H9 (cell line): ENCODE results near the gene SBF1. TPM values are rescaled to one million over a fixed set of nuclear protein-coding genes. Genes with fewer than 3 reads are reported as not detected.
A peak's percentile ranks its signal among the peaks of the same experiment; 100 is the strongest.

ENCODE experiments used
- DNase-seq: peaks from one replicate; pipeline ENCODE4 v3.0.0-alpha.2; 2017
- H2AFZ ChIP-seq: one replicate; pipeline ENCODE4 v1.6.1; 2013; ENCODE audit warnings: mild to moderate bottlenecking, low read length, control low read depth, moderate library complexity
- H2AK5ac ChIP-seq: 2 replicates; pipeline ENCODE4 v1.6.1; 2013; ENCODE audit warnings: low read length, control low read depth, mixed read lengths; ENCODE audit not compliant: insufficient read length
- H2BK120ac ChIP-seq: one replicate; pipeline ENCODE4 v1.6.1; 2013; ENCODE audit warnings: low read depth, mild to moderate bottlenecking, low read length, control low read depth, inconsistent platforms; ENCODE audit not compliant: poor library complexity, severe bottlenecking
- H2BK12ac ChIP-seq: 2 replicates; pipeline ENCODE4 v1.6.1; 2013; ENCODE audit warnings: low read length, control low read depth, mixed read lengths, low read depth; ENCODE audit not compliant: insufficient read length
- H2BK15ac ChIP-seq: 2 replicates; pipeline ENCODE4 v1.6.1; 2013; ENCODE audit warnings: low read depth, low read length, control low read depth
- H2BK20ac ChIP-seq: one replicate; pipeline ENCODE4 v1.6.1; 2013; ENCODE audit warnings: low read depth, mild to moderate bottlenecking, low read length, control low read depth, inconsistent platforms; ENCODE audit not compliant: poor library complexity, severe bottlenecking
- H2BK5ac ChIP-seq: 2 replicates; pipeline ENCODE4 v1.6.1; 2013; ENCODE audit warnings: low read length, control low read depth, mixed read lengths; ENCODE audit not compliant: insufficient read length
- H3K14ac ChIP-seq: 2 replicates; pipeline ENCODE4 v1.6.1; 2013; ENCODE audit warnings: low read length, control low read depth; ENCODE audit not compliant: insufficient read depth
- H3K18ac ChIP-seq: 2 replicates; pipeline ENCODE4 v1.6.1; 2013; ENCODE audit warnings: low read depth, mild to moderate bottlenecking, mixed read lengths, low read length, control low read depth; ENCODE audit not compliant: insufficient read length
- H3K23ac ChIP-seq: 2 replicates; pipeline ENCODE4 v1.6.1; 2013; ENCODE audit warnings: low read length, control low read depth, mixed read lengths, low read depth; ENCODE audit not compliant: insufficient read length
- H3K23me2 ChIP-seq: 2 replicates; pipeline ENCODE4 v1.6.1; 2013; ENCODE audit warnings: low read depth, mild to moderate bottlenecking, mixed read lengths, low read length, control low read depth; ENCODE audit not compliant: insufficient read length, poor library complexity, severe bottlenecking
- H3K27ac ChIP-seq: 2 replicates; pipeline ENCODE4 v1.5.1; 2013; ENCODE audit warnings: low read length, control low read depth, mixed read lengths, low read depth; ENCODE audit not compliant: insufficient read length
- H3K27me3 ChIP-seq: 2 replicates; pipeline ENCODE4 v1.6.1; 2013; ENCODE audit warnings: low read length, control low read depth, inconsistent platforms; ENCODE audit not compliant: insufficient read depth
- H3K4ac ChIP-seq: 2 replicates; pipeline ENCODE4 v1.6.1; 2013; ENCODE audit warnings: low read depth, mild to moderate bottlenecking, control low read depth, inconsistent platforms, low read length, moderate library complexity
- H3K4me1 ChIP-seq: 2 replicates; pipeline ENCODE4 v1.6.1; 2013; ENCODE audit warnings: low read length, control low read depth, inconsistent platforms; ENCODE audit not compliant: insufficient read depth
- H3K4me2 ChIP-seq: 2 replicates; pipeline ENCODE4 v1.6.1; 2013; ENCODE audit warnings: low read length, control low read depth, mixed read lengths; ENCODE audit not compliant: insufficient read length, insufficient read depth
- H3K56ac ChIP-seq: 2 replicates; pipeline ENCODE4 v1.6.1; 2013; ENCODE audit warnings: low read depth, mild to moderate bottlenecking, mixed read lengths, low read length, control low read depth; ENCODE audit not compliant: insufficient read length
- H3K79me1 ChIP-seq: 2 replicates; pipeline ENCODE4 v1.6.1; 2013; ENCODE audit warnings: low read depth, mild to moderate bottlenecking, moderate library complexity, low read length, control low read depth, inconsistent platforms; ENCODE audit not compliant: insufficient read depth, poor library complexity, severe bottlenecking
- H3K79me2 ChIP-seq: 2 replicates; pipeline ENCODE4 v1.6.1; 2013; ENCODE audit warnings: low read length, control low read depth, inconsistent platforms; ENCODE audit not compliant: insufficient read depth
- H3K9ac ChIP-seq: 2 replicates; pipeline ENCODE4 v1.6.1; 2013; ENCODE audit warnings: low read length, control low read depth, mixed read lengths; ENCODE audit not compliant: insufficient read length; ENCODE audit errors: extremely low read depth
- H3K9me3 ChIP-seq: one replicate; pipeline ENCODE4 v1.6.1; 2013; ENCODE audit warnings: low read depth, low read length, inconsistent platforms; ENCODE audit not compliant: control insufficient read depth
- H3T11ph ChIP-seq: one replicate; pipeline ENCODE4 v1.6.1; 2013; ENCODE audit warnings: mild to moderate bottlenecking, low read length, control low read depth, inconsistent platforms
- H4K20me1 ChIP-seq: one replicate; pipeline ENCODE4 v1.6.1; 2013; ENCODE audit not compliant: control insufficient read depth, insufficient read length, insufficient read depth
- H4K5ac ChIP-seq: 2 replicates; pipeline ENCODE4 v1.6.1; 2013; ENCODE audit warnings: low read depth, mild to moderate bottlenecking, mixed read lengths, low read length, control low read depth; ENCODE audit not compliant: insufficient read length
- H4K8ac ChIP-seq: replicated peaks from 2 replicates; pipeline ENCODE4 v1.6.1; 2013; ENCODE audit warnings: low read length, control low read depth, mixed read lengths, low read depth; ENCODE audit not compliant: insufficient read length
- H4K91ac ChIP-seq: 2 replicates; pipeline ENCODE4 v1.6.1; 2013; ENCODE audit warnings: low read depth, mild to moderate bottlenecking, moderate library complexity, mixed read lengths, low read length, control low read depth; ENCODE audit not compliant: insufficient read length
- H3K27ac Mint-ChIP-seq, 3 experiments: 2 replicates in 2 of 3; 3 replicates in 1 of 3; pipeline ENCODE4 v1.8.0; 2020 to 2021; ENCODE audit warnings: mixed read lengths in 3 of 3, mild to moderate bottlenecking in 1 of 3, moderate library complexity in 1 of 3
- H3K27me3 Mint-ChIP-seq: 2 replicates; pipeline ENCODE4 v1.8.0; 2021; ENCODE audit warnings: low read depth, mild to moderate bottlenecking, moderate library complexity, mixed read lengths
- H3K36me3 Mint-ChIP-seq, 3 experiments: 2 replicates in 2 of 3; 3 replicates in 1 of 3; pipeline ENCODE4 v1.8.0; 2020 to 2021; ENCODE audit warnings: low read depth in 3 of 3, mixed read lengths in 3 of 3; ENCODE audit not compliant: insufficient read depth in 1 of 3
- H3K4me1 Mint-ChIP-seq, 2 experiments: 2 replicates each; pipeline ENCODE4 v1.8.0; 2020; ENCODE audit warnings: mixed read lengths in 2 of 2
- H3K4me3 Mint-ChIP-seq, 2 experiments: 2 replicates in 1 of 2; 3 replicates in 1 of 2; pipeline ENCODE4 v1.8.0; 2020 to 2021; ENCODE audit warnings: mild to moderate bottlenecking in 2 of 2, mixed read lengths in 2 of 2, moderate library complexity in 1 of 2
- H3K9me3 Mint-ChIP-seq, 2 experiments: 2 replicates in 1 of 2; 3 replicates in 1 of 2; pipeline ENCODE4 v1.8.0; 2020; ENCODE audit warnings: mild to moderate bottlenecking in 2 of 2, mixed read lengths in 2 of 2, moderate library complexity in 1 of 2
- CTCF ChIP-seq: fragments of 200-600 bp; sonication (generic); conservative IDR thresholded peaks from 3 replicates; pipeline ENCODE4 v1.8.0; 2021; ENCODE audit warnings: antibody characterized with exemption, mild to moderate bottlenecking
- WGBS: extraction: QIAGEN DNeasy Blood & Tissue Kit; methylation state at CpG from one replicate; pipeline ENCODE4 v1.1.7; 2013; ENCODE audit warnings: missing lambda C conversion rate, low lambda C conversion rate, mixed read lengths; ENCODE audit not compliant: insufficient read length; ENCODE audit errors: extremely low coverage; 5-methylcytosine and 5-hydroxymethylcytosine counted together
- total RNA-seq: library from RNA; stranded (reverse); gene quantifications from 2 replicates; pipeline ENCODE4 v1.2.1, GENCODE V29; 2021

The SBF1 gene
- total RNA-seq, 1 experiment from 2014 or later: 69.8 TPM

DNA sequence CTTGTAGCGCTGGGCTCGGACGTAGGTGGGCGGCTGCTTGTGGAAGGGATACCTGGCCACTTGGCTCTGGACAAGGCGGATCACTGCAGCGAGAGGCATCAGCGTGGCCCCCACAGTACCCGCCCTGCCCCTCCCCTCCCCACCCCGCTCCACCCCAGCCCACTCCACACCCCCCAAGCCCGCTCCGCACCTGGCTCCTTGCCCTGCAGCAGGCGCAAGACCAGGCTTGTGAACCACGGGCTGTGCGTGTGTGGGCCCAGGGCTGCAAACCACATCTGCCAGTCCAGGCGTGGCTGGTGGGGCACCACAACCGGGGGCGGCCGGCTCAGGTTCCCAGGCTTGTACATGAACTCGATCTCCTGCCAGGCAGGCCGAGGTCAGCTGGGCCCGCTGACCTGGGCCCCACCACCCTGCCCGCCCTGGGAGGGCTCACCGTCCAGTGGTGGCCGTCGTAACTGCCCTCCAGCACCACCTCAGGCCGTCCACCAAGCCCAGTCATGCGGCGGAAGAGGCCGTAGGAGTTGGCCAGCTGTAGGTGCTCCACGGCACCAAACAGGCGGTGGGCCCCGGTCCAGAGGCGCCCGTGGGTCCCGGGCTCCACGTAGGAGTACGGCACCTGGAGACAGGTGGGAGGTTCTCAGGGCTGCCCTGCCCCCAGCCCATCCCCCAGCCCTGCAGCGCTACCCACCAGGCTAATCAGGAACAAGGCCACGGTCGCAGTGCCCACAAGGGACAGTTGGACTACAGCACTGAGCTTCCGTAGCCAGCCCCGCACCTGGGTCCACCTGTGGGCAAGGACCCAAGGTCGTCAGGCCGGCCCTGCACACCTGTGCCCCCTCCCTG, 29.8 kb upstream of the SBF1 start:
- TF ChIP-seq CTCF: no peak
- peaks cover 0 to 3% (median 0%) of the 10 kb centered on the region in 3 experiments; a peak in 2 of 7 replicates for H3K36me3 Mint-ChIP-seq
- Histone ChIP-seq H4K91ac (no peak overlapping the region), H3K56ac (no peak overlapping the region), H2BK15ac (no peak overlapping the region), H2BK120ac (no peak overlapping the region), H3K79me1 (peaks cover 7% of the 10 kb centered on the region), H2BK5ac (no peak overlapping the region), H2AFZ (no peak overlapping the region), H3K23me2 (peaks cover 12% of the 10 kb centered on the region), H2BK20ac (no peak overlapping the region), H3K79me2 (peaks cover 9% of the 10 kb centered on the region; the same call in 1 of the 2 replicates), H3T11ph (no peak overlapping the region), H3K9ac (no peak overlapping the region), H4K5ac (no peak overlapping the region), H3K4me1 (no peaks in the 10 kb centered on the region), H3K23ac (no peak overlapping the region), H2AK5ac (no peak overlapping the region), H4K20me1 (no peaks in the 10 kb centered on the region), H3K14ac (no peak overlapping the region), H3K4ac (no peak overlapping the region), H3K27me3 (no peaks in the 10 kb centered on the region), H3K27ac (no peak overlapping the region), H3K18ac (no peak overlapping the region), H2BK12ac (no peak overlapping the region), H4K8ac (no peak overlapping the region), H3K9me3 (no peaks in the 10 kb centered on the region), H3K4me2 (no peak overlapping the region)
- peaks cover 9 to 12% of the 10 kb centered on the region in 2 experiments for H3K4me1 Mint-ChIP-seq
- H3K27me3 Mint-ChIP-seq: no peaks in the 10 kb centered on the region
- H3K4me3 Mint-ChIP-seq: no peak overlapping the region
- DNase-seq: peak; percentile 23
- no peak overlapping the region for H3K27ac Mint-ChIP-seq
- no peaks in the 10 kb centered on the region for H3K9me3 Mint-ChIP-seq
- no CpG with 5 or more reads among the region's 44 CpGs for WGBS
